ENCODE results near the gene KAZN.
A peak's percentile ranks its signal among the peaks of the same experiment; 100 is the strongest.

The KAZN gene

GRCh38 chr1:14896381-14897079, 298.0 kb downstream of the KAZN start:
- no peak for DNase-seq

GRCh38 chr1:14897080-14897449, 298.6 kb downstream of the KAZN start:
- no peak for DNase-seq

GRCh38 chr1:14897547-14897946, 299.1 kb downstream of the KAZN start:
- no peak for DNase-seq

GRCh38 chr1:14897997-14898645, 299.6 kb downstream of the KAZN start:
- DNase-seq = no peak

- DNase-seq = no peak
Measured at GRCh38 chr1:14899686-14900085, 301.2 kb downstream of the KAZN start.

GRCh38 chr1:14901371-14901954, 303.0 kb downstream of the KAZN start:
- no peak for DNase-seq

- no peak for DNase-seq
Measured at GRCh38 chr1:14903922-14904321, 305.4 kb downstream of the KAZN start.

GRCh38 chr1:14906665-14907064, 308.2 kb downstream of the KAZN start:
- no peak for DNase-seq

- no peak for DNase-seq
Measured at GRCh38 chr1:14907416-14907815, 308.9 kb downstream of the KAZN start.

GRCh38 chr1:14909273-14909672, 310.8 kb downstream of the KAZN start:
- DNase-seq = no peak

- DNase-seq = no peak
Measured at GRCh38 chr1:14909920-14910460, 311.5 kb downstream of the KAZN start.

- DNase-seq = no peak
Measured at GRCh38 chr1:14910984-14911721, 312.7 kb downstream of the KAZN start.

GRCh38 chr1:14912839-14913481, 314.5 kb downstream of the KAZN start:
- no peak for DNase-seq

- DNase-seq = no peak
Measured at GRCh38 chr1:14913482-14914177, 315.1 kb downstream of the KAZN start.

GRCh38 chr1:14914351-14914988, 316.0 kb downstream of the KAZN start:
- DNase-seq = no peak

GRCh38 chr1:14915356-14916054, 317.0 kb downstream of the KAZN start:
- DNase-seq = peak; percentile 4

GRCh38 chr1:14919289-14919688, 320.8 kb downstream of the KAZN start:
- no peak for DNase-seq

- no peak for DNase-seq
Measured at GRCh38 chr1:14919751-14920150, 321.3 kb downstream of the KAZN start.

GRCh38 chr1:14921057-14921456, 322.6 kb downstream of the KAZN start:
- DNase-seq = no peak

GRCh38 chr1:14922942-14923726, 324.6 kb downstream of the KAZN start:
- DNase-seq = no peak

Measured in KG1 (cell line).